ENCODE results near the gene DGKQ. TPM values are rescaled to one million over a fixed set of nuclear protein-coding genes. Genes with fewer than 3 reads are reported as not detected.
"Not testable (repeated sequence)": the region's sequence is repeated elsewhere in the genome, so short reads cannot be mapped to it uniquely, and the experiment has no call there.

DGKQ gene
- polyA plus RNA-seq, 4 donors, result 6.0 to 9.9 (median 7.1) TPM

DNA sequence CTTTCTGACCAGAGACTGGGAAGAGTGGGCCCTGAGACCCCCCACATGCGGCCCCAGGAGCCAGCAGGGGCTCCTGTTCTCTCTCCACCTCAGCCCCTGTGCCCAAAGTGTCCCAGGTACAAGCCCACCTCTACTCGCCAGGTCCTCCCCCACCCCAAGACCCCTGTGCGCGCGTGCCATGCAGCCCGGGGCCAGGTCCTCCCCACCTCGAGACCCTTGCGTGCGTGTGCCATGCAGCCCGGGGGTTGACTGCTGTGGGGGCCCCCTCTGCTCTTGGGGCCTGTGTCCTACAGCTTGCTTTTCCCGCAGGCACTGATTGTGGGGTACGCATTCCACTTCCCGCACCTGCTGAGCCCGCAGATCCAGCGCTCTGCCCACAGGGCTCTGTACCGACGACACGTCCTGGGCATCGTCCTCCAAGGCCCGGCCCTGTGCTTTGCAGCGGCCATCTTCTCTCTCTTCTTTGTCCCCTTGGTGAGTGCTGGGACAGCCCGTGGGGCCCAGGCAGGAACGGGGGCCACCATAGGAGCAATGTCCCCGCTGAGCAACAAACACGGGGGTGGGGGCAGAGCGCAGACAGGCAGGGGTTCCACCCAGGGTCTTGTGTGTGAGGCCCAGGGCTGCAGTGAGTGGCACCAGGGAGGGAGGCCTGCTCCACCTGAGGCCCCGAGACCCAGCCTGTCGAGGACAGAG is 20.3 kb downstream of the DGKQ start:
- DNase-seq (ENCODE audit: low read depth in 4 of 4, low spot score in 3 of 4), result no peak

DNA sequence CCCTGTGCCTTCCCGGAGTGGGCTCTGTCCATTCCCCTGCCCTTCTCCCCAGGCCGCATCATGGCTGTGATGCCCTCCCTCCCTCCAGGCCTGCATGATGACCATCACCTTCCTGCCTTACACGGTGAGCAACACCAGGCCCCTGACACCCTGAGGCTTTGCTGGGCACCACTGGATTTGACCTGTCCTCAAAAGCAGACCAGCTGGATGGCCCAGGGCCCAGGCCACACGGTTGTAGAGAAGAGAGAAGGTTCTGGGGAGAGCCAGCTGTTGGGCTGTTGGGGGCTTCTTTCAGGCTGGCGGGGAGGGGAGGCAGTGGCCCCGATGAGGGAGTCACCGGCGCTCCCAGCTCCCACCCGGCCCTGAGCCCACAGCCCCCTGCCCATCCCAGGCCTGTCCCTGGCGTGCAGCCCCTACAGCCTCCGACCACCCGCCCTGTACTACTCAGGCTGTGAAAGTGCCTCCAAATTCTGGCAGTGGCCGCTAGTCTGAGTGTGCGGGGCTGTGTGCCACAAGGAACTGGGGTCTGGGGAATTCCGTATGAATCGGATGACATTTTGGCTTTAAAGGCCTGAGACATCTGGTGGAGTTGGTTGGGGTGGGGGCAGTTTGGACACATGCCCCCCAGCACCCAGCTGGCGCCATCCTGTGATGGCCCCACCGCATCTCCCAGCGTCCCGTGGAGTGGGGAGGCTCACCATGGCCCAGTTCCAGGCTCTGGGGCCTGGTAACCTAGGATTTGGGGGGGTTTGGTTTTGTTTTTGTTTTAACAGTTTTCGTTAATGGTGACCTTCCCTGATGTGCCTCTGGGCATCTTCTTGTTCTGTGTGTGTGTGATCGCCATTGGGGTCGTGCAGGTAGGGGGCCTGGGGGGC is 21.5 kb downstream of the DGKQ start:
- DNase-seq (ENCODE audit: low read depth in 4 of 4, low spot score in 3 of 4), result no peak

DNA sequence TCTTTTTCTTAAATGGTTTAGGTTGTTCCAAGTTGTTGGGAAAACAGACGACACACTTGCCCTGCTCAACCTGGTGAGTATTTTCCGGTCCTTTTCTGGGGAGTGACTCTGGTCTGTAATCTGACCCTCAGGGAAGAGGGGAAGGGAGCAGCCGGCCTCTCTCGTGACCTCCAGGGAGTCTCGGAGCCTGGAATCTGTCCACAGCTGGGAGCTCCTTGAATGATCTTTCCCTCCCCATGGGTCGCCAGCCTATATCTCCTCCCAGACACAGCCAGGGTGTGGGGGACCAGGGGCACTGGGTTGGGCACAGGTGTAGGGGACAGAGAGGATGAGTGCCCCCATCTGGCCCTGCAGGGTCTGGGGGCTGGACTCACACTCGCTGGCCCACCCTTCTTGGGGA is 22.2 kb downstream of the DGKQ start:
- DNase-seq (ENCODE audit: low read depth in 4 of 4, low spot score in 3 of 4), result no peak

DNA sequence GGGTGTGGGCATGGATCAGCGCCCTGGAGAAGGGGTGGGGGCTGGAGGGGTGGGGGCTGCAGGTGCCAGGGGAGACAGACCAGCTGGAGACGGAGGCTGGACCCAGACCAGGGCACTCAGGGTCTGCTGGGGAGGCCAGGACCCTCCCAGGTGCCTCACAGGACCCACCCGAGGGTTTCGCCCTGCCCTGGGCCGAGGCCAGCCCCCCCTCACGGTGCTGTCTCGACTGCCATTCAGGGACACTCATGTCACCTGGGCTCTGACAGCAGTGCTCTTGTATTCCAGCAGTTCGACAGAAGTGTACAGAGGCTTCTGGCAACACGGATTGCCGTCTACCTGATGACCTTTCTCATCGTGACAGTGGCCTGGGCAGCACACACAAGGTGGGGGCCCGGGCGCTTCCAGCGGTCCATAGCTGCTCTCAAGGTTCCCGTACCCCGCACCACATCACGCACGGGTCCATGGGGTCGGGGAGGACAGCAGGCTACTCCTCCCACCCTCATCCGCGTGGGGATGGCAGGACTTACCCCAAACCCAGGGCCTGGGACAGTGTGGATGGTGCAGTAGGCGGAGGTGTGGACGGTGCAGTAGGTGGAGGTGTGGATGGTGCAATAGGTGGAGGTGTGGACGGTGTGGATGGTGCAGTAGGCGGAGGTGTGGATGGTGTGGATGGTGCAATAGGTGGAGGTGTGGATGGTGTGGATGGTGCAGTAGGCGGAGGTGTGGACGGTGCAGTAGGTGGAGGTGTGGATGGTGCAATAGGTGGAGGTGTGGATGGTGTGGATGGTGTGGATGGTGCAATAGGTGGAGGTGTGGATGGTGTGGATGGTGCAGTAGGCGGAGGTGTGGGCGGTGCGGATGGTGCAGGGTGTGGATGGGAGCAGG is 23.0 kb downstream of the DGKQ start:
- DNase-seq (ENCODE audit: low read depth in 4 of 4, low spot score in 3 of 4), result no peak

DNA sequence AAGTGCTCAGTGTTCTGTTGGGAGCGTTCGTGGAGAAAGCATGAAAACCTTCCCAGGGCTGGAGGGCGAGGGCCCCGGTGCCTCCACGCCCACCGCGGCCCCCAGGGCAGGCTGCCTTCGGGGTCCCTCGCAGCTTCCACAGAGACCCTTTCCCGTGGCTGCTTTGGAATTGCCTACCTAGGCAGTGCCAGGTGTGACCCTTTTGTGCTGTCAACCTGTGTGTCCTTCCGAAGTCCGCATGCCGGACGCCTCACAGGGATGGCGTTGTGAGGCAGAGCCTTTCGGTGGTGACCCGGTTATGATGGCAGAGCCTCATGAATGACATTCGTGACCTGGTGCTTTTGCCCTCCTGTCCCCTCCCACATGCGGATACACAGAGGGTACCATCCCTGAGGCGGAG is 23.7 kb downstream of the DGKQ start:
- no peak for DNase-seq (ENCODE audit: low read depth in 4 of 4, low spot score in 3 of 4)

DNA sequence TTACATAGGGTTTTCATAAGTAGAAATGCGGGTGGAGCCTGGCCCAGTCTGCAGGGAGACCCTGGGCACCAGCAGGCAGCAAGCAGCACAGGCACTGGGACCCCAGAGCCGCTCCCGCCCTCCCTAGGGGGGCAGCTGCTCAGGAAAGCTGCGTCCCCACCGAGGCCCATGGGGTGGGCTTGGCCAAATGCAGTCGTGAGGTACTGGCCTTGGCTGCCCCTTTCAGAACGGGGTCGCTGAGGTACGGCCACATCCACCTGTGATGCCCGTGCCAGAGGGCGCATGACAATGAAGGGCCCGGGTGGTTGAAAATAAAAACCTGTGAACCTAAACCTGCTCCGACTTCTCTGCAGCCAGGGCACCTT is 24.5 kb downstream of the DGKQ start:
- no peak for DNase-seq (ENCODE audit: low read depth in 4 of 4, low spot score in 3 of 4)

DNA sequence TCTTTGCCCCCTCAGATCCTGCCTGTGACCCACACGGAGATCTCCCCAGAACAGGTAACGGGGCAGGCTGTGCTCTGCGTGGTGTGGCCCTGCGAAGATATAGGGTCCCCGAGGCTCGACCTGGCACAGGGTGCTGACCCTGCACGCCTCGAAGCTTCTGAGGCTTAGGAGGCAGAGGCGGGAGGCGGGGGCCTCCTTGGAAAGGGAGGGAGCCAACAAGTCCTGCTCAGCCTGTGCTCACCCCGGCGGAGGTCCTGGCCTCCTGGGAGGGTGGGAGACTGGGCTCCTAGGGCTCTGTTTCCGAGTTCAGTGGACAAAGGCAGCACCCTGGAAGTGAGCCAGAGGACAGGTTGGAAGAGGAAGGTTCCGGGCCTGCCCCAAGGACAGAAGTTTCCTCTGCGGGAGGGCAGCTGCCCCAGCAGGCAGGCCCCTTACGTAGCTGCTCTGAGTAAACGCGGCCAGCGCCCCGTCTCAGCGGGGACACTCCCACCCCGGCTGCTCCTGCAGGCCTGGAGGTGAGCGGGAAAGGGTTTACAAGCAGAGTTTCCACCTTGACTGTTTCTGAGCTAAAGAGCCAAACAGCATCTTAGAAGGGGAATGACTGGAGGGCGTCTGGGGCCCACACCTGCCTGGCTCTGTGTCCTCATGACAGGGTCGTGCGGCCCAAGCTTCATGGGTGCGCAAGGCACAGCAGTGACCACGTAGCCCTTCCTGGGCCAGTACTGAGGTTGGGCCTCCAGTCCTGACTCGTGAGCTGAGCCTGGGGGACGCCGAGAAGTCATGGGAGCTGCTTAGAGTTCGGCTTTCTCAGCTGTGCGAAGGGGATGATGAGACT is 25.1 kb downstream of the DGKQ start:
- no peak for DNase-seq (ENCODE audit: low read depth in 4 of 4, low spot score in 3 of 4)

DNA sequence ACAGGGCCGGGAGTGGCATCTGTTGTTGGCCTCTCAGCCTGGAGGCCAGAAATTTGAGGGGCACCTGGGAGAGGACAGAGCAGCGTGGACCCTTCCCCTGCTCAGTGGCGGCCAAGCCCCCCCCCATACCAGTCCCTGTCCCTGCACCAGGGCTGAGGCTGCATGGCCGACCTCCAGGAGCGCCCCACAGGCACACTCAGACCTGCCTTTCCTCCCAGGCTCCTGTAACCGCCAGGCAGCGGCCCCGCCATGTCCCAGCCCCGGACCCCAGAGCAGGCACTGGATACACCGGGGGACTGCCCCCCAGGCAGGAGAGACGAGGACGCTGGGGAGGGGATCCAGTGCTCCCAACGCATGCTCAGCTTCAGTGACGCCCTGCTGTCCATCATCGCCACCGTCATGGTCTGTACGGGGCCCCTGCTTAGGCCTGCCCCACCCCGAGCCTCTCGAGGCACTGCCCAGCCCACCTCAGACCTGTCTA is 25.8 kb downstream of the DGKQ start:
- DNase-seq (ENCODE audit: low read depth in 4 of 4, low spot score in 3 of 4), result no peak

DNA sequence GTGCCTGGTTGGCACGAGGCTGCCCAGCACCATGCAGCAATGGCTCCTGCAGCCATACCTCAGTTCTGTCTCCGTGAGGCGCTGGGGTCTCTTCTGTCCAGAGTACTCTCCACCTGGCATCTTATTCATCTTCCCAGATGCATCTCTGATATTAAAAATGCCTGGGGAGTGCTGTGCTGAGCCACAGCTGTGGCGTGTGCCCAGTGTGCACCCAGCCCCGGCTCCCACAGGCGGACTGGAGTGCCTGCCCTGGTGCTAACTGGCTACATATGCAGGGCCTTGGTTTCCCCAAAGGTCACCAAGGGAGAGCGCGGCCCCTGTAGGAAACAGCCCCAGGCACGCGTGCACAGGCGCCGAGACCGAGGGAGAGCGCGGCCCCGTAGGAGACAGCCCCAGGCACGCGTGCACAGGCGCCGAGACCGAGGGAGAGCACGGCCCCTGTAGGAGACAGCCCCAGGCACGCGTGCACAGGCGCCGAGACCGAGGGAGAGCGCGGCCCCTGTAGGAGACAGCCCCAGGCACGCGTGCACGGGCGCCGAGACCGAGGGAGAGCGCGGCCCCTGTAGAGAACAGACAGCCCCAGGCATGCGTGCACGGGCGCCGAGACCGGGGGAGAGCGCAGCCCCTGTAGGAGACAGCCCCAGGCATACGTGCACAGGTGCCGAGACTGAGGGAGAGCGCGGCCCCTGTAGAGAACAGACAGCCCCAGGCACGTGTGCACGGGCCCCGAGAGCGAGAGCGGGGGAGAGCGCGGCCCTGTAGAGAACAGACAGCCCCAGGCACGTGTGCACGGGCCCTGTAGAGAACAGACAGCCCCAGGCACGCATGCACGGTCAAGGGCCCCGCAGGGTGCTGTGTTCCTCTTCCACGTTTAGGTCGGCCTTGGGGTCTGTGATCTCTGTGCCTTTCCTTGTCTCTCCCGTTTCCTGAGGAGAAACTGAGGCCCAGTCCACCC is 26.6 kb downstream of the DGKQ start:
- no peak for DNase-seq (ENCODE audit: low read depth in 4 of 4, low spot score in 3 of 4)

DNA sequence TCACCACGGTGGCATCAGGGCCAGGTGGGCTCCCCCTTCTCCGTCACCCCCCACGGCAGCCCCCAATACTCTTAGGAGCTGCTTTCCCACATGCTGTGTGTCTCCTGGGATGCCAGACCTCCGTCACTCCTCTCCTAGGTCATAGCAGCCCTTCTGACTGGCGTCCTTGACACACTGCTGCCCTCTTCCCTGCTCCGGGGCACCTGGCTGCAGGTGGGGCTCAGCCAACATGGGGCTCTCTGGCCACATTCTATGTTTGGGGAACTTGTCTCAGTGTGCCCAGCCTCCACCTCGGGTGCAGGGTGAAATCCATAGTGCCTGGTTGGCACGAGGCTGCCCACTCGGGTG is 27.3 kb downstream of the DGKQ start:
- DNase-seq (ENCODE audit: low read depth in 4 of 4, low spot score in 3 of 4), result no peak

DNA sequence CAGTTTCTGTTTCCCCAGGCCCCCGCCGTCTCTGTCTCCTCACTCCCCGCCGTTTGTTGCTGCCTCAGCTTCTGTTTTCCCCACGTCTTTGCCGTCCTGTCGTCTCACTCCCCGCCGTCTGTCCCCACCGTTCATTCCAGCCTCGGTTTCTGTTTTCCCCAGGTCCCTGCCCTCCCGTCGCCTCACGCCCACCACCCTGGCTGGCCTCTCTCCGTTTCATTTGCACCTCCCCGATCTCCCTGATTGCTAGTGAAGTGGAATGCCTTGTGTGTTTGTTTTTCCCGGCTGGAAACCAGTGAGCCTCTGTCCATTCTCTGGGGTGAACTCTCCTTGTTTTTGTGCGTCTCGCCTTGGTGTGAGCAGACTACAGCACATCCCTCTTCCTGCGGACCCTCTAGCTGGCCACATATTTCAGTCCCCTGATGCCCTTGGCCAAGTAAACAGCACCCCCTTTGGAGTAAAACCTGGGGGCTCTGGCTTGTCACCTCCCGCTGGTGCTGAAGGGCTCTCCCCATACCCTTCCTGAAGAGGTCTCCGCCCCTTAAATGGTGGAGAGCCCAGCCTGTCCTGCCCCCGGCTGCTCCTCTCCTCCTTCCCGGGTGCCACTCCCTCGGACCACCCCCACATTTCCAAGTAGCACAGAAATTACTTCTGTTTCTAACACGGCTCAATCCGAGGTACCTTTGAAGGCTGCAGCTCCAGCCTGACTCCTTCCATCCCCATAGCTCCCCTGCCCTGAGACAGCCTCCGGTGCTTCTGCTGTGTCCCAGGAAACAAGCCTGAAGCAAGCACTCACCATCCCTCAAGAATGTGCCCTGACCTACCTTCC is 27.9 kb downstream of the DGKQ start:
- no peak for DNase-seq (ENCODE audit: low read depth in 4 of 4, low spot score in 3 of 4)

DNA sequence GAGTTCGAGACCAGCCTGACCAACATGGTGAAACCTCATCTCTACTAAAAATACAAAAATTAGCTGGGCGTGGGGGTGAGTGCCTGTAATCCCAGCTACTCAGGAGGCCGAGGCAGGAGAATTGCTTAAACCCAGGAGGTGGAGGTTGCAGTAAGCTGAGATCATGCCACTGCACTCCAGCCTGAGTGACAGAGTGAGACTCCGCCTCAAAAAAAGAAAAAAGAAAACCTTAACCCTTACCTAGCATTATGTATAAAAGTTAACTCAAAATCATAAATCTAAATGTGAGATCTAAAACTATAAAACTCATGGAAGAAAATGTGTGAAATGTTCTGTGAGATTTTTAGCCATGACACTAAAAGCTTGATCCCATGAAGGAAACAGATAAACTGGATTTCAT is 33.9 kb downstream of the DGKQ start:
- DNase-seq (ENCODE audit: low read depth in 4 of 4, low spot score in 3 of 4), result not testable (repeated sequence)

DNA sequence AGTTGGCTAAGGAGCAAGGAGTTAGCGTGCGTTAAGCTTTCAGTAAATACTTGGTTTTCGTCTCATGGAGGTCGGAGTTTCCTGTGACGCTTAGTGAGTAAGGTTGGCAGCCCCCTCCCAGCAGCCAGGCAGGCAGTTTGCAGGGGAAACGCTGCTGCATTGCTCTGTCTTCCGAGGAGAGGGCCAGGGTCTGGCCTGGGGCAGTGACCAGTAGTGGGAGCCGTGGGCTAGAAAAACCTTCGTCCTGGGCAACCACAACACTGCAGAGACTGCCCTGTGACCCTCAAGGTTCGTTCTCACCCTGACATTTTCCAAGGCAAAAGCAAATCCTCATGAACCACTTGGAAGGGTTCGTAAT is 40.7 kb downstream of the DGKQ start:
- DNase-seq (ENCODE audit: low read depth in 4 of 4, low spot score in 3 of 4), result no peak

DNA sequence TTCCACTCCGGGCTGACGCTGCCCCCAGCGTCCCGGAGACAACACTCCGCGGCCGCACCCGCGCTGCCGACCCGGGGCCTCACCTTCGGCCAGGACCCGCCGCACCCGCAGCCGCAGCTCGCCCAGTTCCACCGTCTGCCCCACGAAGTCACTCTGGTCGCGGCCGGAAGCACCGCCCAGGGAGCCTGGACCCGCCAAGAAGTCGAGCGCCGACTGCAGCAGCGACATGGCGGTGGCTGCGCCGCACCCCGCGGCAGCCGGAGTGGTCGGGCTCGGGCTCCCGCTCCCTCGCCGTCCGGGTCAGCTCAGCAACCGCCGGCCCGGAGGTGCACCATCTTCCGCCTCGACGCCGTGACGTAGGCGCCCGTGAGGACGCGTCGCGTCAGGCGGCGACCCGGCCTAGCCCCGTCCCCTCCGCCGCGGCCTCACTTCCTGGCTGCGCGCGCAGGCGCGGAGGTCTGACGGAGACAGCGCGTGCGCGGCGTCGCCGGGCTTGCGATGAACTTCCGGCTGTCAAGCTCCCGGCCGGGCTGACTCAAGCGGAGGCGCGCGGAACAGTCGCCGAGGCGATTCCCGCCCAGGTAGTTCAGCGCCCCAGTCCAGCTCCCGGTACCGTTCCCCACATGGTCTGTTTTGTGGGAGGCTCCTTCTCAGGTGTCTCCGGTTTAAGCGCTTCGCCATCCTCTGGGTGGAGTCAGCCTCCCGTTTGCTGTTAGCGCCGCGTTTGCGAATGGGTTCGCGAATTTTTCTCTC is 41.2 kb downstream of the DGKQ start, which contains the start of the genes GAK and TMEM175:
GAK (minus strand) TSS at position 357 of the 753 bp plus-strand sequence; CDS start at position 228, 129 bp downstream.
TMEM175 (plus strand) TSS at position 501 of the 753 bp plus-strand sequence. CDS start 15,280 bp downstream, outside the sequence.
- DNase-seq (ENCODE audit: low read depth in 4 of 4, low spot score in 3 of 4), result peak; percentile 87 to 91 (median 88)

DNA sequence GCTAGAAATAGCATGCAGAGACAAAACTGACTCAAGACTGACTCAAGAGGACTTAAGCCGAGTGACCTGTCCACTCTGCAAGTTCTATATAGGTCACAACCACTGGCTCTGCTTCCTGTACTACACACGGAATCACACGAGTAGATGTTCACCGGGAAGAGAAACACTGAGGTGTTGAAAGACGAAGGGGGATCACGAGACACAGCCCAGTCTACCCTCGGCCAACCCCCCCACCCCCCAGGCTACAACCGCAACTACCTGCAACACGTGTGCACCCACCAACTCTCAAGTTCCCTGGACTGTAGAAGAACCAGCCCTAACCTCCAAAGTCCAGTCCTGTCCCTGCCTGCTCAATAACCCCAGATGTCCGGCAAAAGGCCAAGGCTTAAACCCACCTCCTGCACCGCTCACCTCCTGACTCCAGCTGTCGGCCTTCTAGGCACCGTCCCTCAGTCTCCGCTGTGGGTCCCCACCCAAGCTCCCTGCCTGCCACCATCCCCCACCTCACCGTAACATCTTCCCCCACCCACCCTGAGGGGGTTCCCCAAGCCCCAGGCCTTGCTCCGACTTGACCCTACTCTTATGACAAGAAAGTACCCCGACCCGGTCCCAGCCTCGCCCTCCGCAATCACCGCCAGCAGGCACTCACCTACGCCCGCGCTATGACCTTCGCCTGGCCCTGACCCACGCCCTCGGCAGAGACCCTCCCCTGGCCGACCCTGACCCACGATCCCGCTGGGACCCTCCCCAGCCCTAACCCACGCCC is 42.0 kb downstream of the DGKQ start:
- DNase-seq (ENCODE audit: low read depth in 4 of 4, low spot score in 3 of 4), result no peak

DNA sequence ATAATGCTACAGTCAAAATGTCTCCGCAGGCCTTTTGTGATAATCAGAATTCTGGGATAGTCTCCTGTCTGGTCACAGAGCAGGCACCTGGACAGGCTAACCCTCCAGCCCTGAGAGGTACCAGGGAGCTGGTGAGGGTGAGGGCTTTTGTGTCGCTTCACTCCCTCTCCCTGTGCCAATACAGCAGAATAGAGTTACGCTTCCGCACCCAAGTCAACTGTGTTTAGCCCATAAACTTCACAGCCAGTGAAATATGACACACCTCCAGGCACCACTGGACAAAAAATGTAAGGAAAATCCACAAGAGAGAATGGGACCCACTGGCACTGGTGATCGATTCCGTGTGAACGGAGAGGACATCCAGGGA is 42.6 kb downstream of the DGKQ start:
- DNase-seq (ENCODE audit: low read depth in 4 of 4, low spot score in 3 of 4), result no peak

Measured in left renal pelvis (tissue), 4 donors.